Left lung (tissue), 10 donors: ENCODE data around the gene DDAH1. TPM values are rescaled to one million over a fixed set of nuclear protein-coding genes. Genes with fewer than 3 reads are reported as not detected.

Experiments
- ATAC-seq: fragments of 200-7000 bp; cut with Tn5 transposase; one replicate; pipeline ENCODE4 v1.9.1; 2020; ENCODE audit warnings: moderate library complexity
- DNase-seq, 4 donors: peaks; one replicate each; pipeline ENCODE4 v3.0.0-alpha.2; 2013 to 2020
- H3K27ac ChIP-seq, 2 donors: fragments of 200-600 bp; sonication (generic) in 1 of 2; one replicate each; pipeline versions ENCODE4 v1.5.0 to v1.8.0; 2020 to 2021
- H3K27me3 ChIP-seq, 2 donors: fragments of 200-600 bp; sonication (generic) in 1 of 2; one replicate each; pipeline versions ENCODE4 v1.5.0 to v1.8.0; 2020 to 2021
- H3K36me3 ChIP-seq, 2 donors: fragments of 200-600 bp; sonication (generic) in 1 of 2; one replicate each; pipeline versions ENCODE4 v1.5.0 to v1.8.0; 2020 to 2021
- H3K4me1 ChIP-seq, 2 donors: fragments of 200-600 bp; one replicate each; pipeline ENCODE4 v1.8.0; 2021
- H3K4me3 ChIP-seq, 2 donors: fragments of 200-600 bp; sonication (generic) in 1 of 2; one replicate each; pipeline versions ENCODE4 v1.5.0 to v1.8.0; 2020 to 2021; ENCODE audit warnings: mild to moderate bottlenecking in 1 of 2
- H3K9me3 ChIP-seq, 2 donors: fragments of 200-600 bp; sonication (generic) in 1 of 2; one replicate each; pipeline versions ENCODE4 v1.5.0 to v1.8.0; 2020 to 2021
- intact Hi-C, 2 donors: fragments of 100-400 bp; cut with DNase I; formaldehyde crosslinking; loops; one replicate each; pipeline versions ENCODE4 v1.11.2 to v1.14.2; 2022
- polyA plus RNA-seq, 6 donors: library from polyadenylated mRNA; unstranded; fragments of 120-200 nt; gene quantifications; one replicate each; pipeline ENCODE4 v1.2.1, GENCODE V29; 2013; ENCODE audit not compliant: insufficient read length in 6 of 6
- total RNA-seq, 2 donors: library from RNA; stranded (reverse); fragmentation: NEBNext Ultra II Directional; extraction: Animal tissue kit (Norgen Biotek cat#: 25700); gene quantifications; one replicate each; pipeline ENCODE4 v1.2.1, GENCODE V29; 2021
- TF ChIP-seq, protein P1 (sequence below), 2 donors: fragments of 200-600 bp; sonication (generic) in 1 of 2; IDR thresholded peaks; one replicate each; pipeline versions ENCODE4 v1.5.0 to v1.8.0; 2021; ENCODE audit warnings: antibody characterized with exemption in 2 of 2
- donor health status: DM: no; HTN: yes; CAD: no.
- donor health status: DM: no; HTN: no; CAD: no.

The DDAH1 gene
- total and polyA plus RNA-seq, 8 donors, result 71.5 to 121 (median 89.8) TPM

DNA sequence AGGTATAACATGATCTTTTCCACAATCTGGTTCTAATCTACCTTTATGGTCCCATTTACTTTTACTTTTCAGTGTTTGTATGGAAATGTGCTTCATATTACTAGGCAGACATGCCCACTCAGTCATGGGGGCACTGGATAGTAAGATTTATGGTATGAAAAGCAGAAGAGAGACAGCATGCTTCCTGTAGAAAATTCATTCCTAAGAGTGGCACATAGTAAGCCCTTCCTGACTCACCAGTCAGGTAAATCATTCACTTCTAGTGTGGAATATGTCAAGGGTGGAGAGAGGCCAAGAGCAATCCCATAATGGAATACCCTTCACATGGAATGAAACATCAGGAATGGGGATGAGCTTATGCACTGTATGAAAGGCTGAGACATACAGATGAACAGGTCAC, 139.0 kb downstream of the DDAH1 start:
- Histone ChIP-seq H3K4me3 (no peak overlapping the region), H3K27ac (no peak overlapping the region), H3K9me3 (no peaks in the 10 kb centered on the region), H3K27me3 (no peaks in the 10 kb centered on the region), H3K36me3 (no peaks in the 10 kb centered on the region), H3K4me1 (peaks cover 17 to 28% of the 10 kb centered on the region in 2 donors)
- TF ChIP-seq, protein P1, sequence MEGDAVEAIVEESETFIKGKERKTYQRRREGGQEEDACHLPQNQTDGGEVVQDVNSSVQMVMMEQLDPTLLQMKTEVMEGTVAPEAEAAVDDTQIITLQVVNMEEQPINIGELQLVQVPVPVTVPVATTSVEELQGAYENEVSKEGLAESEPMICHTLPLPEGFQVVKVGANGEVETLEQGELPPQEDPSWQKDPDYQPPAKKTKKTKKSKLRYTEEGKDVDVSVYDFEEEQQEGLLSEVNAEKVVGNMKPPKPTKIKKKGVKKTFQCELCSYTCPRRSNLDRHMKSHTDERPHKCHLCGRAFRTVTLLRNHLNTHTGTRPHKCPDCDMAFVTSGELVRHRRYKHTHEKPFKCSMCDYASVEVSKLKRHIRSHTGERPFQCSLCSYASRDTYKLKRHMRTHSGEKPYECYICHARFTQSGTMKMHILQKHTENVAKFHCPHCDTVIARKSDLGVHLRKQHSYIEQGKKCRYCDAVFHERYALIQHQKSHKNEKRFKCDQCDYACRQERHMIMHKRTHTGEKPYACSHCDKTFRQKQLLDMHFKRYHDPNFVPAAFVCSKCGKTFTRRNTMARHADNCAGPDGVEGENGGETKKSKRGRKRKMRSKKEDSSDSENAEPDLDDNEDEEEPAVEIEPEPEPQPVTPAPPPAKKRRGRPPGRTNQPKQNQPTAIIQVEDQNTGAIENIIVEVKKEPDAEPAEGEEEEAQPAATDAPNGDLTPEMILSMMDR (IDR thresholded peaks at IDR 0.05), result no peak
- intact Hi-C loops, result no loop called here
- ATAC-seq (peak; percentile 26), DNase-seq (no peak)

DNA sequence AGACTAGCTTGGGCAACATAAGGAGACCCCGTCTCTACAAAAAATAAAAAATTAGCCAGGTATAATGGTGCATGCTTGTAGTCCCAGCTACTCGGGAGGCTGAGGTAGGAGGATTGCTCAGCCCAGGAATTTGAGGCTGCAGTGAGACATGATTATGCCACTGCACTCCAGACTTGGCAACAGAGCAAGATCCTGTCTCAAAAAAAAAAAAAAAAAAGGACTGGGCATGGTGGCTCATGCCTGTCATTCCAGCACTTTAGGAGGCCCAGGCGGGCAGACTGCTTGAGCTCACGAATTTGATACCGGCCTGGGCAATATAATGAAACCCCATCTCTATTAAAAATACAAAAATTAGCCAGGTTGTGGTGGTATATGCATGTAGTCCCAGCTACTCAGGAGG, 141.2 kb downstream of the DDAH1 start:
- no peak overlapping the region for H3K4me3 ChIP-seq
- intact Hi-C loops, result no loop called here
- no peaks in the 10 kb centered on the region for H3K36me3 ChIP-seq
- no peaks in the 10 kb centered on the region for H3K9me3 ChIP-seq
- H3K27ac ChIP-seq, result no peak overlapping the region
- TF ChIP-seq, protein P1 (IDR thresholded peaks at IDR 0.05), result no peak
- ATAC-seq (no peak), DNase-seq (no peak)
- H3K4me1 ChIP-seq, result peaks cover 5 to 13% of the 10 kb centered on the region in 2 donors
- no peaks in the 10 kb centered on the region for H3K27me3 ChIP-seq

GRCh38 chr1:85322655-85323054, 142.3 kb downstream of the DDAH1 start:
- intact Hi-C loops, result no loop called here
- Histone ChIP-seq H3K9me3 (no peaks in the 10 kb centered on the region), H3K27me3 (no peaks in the 10 kb centered on the region), H3K4me3 (no peak overlapping the region), H3K27ac (no peak overlapping the region), H3K36me3 (no peaks in the 10 kb centered on the region), H3K4me1 (peaks cover 5 to 7% of the 10 kb centered on the region in 2 donors)
- TF ChIP-seq, protein P1 (IDR thresholded peaks at IDR 0.05), result no peak
- DNase-seq, result no peak
- ATAC-seq, result no peak

- peaks cover 5 to 7% of the 10 kb centered on the region in 2 donors for H3K4me1 ChIP-seq
- no peaks in the 10 kb centered on the region for H3K36me3 ChIP-seq
- ATAC-seq (no peak), DNase-seq (no peak)
- intact Hi-C loops, result no loop called here
- TF ChIP-seq, protein P1 (IDR thresholded peaks at IDR 0.05), result no peak
- H3K27me3 ChIP-seq, result no peaks in the 10 kb centered on the region
- no peaks in the 10 kb centered on the region for H3K9me3 ChIP-seq
- no peak overlapping the region for H3K4me3 ChIP-seq
- no peak overlapping the region for H3K27ac ChIP-seq
Measured at GRCh38 chr1:85321237-85321964, 143.6 kb downstream of the DDAH1 start.

DNA sequence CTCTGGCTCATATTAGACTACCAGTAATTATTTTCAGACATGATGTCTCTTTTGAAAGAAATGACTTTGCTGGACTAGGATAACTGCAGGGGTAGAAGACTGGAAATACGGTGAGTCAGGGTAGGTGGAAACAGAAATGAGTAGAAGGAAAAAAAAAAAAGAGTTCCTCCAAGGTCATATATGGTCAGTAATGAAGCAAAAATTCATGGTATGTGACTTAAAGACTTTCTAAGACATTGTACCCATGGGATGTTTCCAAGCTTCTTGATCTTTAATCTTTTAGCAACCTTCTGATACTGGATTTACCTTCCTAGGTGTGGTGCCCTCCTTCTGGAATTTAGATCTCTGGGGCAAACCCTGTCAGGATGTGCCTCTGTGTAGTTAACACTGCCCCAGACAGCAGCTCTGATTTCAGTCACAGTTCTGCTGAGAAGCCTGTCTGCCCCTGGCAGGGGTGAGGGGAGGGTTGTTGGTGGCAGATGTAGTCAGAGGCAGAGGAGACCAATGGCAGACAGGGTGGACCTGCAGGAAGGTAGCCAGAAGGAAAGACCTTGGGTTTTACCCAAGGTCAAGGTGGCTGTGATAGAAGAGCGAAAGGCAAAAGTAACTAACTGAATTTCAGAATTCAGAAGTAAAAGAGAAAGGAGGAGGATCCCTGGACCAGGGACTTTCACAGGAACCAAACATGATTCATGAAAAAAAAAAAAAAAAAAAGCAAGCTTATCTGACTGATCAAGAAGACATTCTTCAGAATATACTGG, 144.4 kb downstream of the DDAH1 start:
- no peak for ATAC-seq

More for the DNA sequence above, 144.4 kb downstream of the DDAH1 start:
- intact Hi-C loops, result no loop called here
- Histone ChIP-seq H3K27me3 (no peaks in the 10 kb centered on the region), H3K9me3 (no peaks in the 10 kb centered on the region), H3K4me3 (no peak overlapping the region), H3K27ac (peak overlapping the region in 1 of 2 donors; percentile 28), H3K36me3 (no peaks in the 10 kb centered on the region), H3K4me1 (peaks cover 5 to 7% of the 10 kb centered on the region in 2 donors)
- no peak for DNase-seq
- TF ChIP-seq, protein P1 (IDR thresholded peaks at IDR 0.05), result no peak
